Measurements from ENCODE around the gene CRIP2.

The CRIP2 gene

DNA sequence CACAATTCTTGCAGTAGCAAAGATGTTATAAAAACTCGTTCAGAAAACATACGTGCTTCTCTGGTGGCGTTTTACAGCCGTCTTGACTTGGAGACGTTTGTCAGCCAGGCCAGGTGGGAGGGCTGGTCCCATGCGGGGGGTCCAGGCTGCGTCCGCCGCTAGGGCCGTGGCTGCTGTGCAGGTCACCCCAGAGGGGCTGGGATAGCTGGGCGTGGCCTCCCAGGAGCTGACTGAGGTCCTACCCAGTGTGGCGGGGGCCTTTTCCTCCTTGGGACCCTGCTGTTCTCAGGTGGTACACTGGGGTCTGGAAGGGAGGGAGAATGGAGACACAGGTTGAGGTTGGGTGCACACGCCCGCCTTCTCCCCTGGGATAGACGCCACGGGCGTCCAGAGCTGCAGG lies 29.8 kb upstream of the CRIP2 start:
- no peak for DNase-seq (ENCODE audit: low spot score)

DNA sequence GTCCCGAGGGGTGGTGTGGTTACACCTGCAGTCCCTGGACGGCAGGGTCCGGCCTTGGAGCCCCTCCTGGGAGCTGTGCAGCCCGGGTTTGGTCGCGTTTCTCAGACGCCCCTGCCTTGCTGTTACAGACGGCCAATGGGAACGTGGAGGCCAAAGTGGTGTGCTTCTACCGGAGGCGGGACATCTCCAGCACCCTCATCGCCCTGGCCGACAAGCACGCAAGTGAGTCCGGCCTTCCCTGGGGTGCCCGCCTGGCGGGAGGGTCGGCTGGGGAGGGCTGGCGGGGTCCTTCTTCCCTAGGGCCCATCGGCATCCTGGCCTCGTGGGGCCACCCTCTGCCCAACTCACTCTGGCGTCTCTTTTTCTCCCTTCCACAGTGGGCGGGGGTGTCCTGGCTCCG lies 29.3 kb upstream of the CRIP2 start:
- DNase-seq (ENCODE audit: low spot score) = no peak

DNA sequence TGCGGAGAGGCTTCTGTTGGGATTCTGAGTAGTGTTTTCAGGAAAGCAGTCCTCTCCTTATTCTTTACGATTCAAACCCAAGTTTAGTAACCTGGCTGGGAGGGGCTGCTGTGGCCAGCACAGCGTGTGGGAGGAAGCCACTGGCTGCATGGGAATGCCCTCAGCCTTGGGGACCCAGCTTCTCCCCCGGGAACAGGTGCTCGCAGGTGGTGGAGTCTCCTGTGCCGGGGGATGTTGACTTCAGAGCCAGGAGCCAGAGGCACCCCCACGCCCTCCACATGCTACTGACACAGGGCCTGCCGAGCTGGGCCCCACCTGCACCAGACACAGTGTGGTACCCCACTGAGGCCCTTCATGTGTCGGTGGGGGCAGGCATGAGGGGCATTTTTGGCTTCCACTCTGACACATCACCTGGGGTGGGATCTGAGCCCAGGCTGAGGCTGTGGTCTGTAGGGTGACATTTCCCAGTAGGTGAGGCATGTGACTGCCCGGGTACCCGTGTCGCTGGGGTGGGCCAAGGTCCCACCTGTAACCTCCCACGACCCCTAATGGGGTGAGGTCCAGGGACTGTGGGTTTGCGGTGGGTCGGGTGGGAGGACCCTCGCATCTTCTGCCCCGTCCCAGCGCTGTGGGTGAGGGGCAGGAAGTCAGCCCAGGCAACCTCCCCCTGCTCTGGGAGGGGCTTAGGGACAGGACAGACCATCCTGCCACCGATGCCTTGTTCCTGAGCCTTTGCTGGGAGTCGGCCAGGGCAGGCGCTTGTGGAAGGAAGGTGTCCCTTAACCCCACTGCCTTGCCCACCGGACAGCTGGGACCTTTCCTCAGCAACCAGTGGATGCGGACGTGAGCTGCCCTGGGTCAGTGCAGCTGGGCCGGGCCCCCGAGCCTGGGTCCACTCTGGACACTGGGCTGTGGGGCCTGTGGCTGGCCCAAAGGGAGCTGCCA lies 28.4 kb upstream of the CRIP2 start:
- no peak for DNase-seq (ENCODE audit: low spot score)

DNA sequence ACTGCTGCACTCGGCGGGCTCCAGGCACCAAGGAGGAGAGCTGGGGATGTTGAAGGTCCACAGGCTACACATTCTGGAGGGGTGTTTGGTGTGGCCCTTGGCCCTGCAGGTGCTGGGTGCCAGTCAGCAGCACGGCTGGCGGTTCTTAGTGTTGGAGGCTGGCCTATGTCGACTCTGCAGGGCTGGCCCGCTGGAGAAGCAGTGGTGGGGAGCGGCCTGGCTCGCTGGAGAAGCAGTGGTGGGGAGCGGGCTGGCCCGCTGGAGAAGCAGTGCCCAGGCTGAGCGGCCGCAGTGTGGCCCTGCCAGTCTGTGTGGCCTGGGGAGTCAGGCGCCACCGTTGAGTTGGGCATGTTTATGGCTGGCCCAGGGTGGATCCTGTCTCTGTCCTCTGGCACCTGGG lies 27.6 kb upstream of the CRIP2 start:
- DNase-seq (ENCODE audit: low spot score) = no peak

DNA sequence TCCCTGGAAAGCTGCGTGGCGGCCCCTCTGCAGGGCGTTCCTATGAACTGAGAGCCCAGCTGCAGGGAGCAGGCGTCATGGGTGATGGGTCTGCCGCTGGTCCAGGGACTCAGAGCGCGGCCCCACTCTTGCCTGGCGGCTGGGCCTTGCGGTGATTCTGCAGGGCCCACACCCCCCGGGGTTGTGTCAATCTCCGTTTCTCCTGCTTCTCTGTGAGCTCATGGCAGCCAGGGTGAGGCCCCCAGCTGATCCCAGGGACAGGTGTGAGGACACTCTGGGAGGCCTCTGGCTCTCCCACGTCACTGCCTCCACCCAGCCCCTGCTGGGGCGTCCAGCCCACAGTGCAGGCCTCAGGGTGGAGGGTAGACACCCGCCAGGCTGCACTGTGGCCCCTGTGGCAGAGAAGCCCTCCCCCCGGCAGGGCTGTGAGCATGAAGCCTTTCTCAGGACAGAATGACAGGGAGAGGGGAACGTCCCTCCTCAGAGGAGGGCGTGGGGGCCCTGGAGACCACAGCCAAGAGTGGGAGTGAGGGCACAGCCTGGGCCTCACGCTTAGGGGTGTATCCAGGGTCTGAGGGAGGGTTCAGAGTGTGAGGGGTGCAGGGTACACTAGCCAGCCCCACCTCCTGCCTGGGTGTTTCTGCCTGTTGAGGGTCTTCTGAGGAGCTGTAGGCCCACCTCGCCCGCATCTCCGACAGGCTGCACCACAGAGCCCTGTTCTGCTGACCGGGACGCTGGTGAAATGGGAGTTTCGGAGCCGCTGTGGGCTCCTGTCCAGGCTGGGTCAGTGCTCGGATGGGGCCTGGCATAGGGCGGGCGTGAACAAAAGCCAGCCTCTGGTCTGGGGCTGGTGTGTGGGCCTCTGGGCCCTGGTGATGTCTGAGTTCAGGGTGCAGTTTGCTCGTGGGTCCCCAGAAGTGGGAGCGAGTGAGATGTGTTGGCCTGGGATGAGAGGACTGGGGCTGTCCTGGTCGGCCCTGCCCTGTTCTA lies 26.7 kb upstream of the CRIP2 start:
- no peak for DNase-seq (ENCODE audit: low spot score)

DNA sequence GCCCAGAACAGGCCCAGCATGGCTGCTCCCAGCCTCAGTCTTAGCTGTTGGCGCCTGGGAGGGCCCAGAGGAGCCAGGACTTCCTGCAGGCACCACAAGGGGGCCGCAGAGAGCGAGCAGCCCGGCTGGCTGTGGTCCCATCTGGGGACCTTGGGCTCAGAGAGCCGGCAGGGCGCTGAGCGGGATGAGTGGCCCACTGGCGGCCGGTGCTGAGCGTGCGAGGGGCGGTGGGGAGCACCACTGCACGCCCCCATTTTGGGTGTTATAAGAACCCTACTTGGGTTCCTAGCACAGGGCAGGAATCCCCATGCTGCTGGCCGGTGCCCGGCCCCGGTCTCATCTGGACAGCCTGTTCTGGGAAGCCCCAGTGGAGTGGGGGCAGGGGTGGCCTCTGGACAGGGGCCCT lies 25.9 kb upstream of the CRIP2 start:
- no peak for DNase-seq (ENCODE audit: low spot score)

DNA sequence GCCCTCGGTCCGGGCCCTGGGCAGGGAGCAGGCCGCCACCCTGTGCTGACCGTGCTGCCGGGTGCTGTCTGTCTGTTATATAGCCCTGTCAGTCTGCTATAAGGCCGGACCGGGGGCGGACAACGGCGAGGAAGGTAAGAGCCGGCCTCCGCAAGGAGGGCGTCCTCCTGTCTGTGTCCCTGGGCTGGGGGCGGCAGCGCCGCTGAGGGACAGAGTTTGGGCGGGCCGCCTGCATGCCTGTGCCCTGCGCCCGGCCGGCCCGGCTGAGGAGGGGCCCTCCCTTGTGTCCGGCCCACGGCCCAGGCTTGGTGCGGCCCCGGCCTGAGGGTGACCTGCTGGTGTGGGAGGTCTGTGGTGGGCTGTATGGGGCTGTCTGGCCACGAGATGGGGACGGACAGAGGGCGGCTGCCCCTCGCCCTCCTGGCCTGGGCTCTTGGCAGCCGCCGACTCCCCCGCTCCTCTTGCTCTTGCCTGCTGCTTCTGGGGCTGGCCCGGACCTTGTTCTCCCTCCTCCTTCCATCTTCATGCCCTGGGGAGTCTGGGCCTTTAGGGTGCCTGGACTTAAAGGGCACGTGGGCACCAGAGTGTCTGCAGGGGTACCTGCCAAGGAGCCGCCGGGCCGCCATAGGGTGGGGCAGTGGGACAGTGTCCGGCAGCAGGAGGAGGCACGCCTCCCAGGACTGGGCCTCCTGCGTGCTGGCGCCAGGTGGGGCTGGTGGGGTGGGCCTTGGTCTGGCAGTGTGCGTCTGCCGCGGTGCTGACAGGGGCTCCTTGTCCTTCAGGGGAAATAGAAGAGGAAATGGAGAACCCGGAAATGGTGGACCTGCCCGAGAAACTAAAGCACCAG lies 25.1 kb upstream of the CRIP2 start:
- DNase-seq (ENCODE audit: low spot score) = no peak

DNA sequence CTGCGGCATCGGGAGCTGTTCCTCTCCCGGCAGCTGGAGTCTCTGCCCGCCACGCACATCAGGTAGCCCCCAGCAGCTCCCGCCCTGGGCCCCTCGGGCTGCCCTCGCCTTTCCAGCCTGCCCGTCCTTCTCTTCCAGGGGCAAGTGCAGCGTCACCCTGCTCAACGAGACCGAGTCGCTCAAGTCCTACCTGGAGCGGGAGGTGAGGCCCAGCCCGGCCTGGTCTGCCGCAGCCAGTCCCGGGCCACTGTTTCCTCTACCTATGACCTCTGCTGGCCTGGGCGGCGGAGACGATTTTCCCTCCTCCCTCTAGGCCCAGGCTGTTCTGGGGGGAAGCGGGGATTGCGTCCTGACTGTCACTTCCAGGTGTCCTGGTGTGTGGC lies 24.5 kb upstream of the CRIP2 start:
- DNase-seq (ENCODE audit: low spot score) = no peak

DNA sequence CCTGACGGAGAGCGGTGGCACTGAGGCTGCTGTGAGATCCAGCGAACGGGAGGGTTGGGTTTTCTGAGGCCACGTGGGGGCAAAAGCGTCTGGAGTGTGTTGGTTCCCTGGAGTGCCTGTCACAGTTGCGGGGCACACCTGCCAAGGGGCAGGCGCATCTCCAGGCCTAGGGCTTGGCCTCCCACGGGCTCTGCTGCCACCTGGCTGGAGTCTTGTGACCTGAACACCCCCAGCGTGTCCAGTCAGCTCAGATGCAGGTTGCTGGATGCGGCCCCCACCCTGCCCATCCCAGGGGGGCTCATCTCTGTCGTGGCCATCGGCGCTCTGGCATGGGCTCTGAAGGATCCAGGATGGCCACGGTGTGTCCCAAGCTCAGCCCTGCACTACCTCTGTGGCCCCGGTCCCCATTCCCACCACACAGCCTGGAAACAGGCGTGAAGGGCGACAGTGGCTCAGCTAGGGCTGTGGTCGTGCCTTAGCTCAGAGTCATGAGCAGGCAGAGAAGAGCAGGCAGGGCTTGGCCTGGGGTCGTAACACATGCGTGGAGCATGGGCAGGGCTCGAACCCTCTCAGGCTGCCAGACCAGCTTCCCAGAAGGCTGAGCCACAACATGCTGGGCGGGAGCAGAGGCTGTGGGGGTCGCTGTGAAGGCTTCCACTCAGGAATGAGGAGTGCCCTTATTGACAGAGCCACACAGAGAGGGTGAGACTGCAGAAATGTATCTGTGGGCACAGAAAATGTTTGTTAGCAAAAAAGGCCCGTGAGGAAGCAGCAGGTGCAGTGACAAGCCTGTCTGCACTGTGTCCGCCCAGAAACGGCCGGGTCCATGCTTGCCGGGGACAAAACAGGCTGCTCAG lies 23.5 kb upstream of the CRIP2 start:
- DNase-seq (ENCODE audit: low spot score) = no peak

DNA sequence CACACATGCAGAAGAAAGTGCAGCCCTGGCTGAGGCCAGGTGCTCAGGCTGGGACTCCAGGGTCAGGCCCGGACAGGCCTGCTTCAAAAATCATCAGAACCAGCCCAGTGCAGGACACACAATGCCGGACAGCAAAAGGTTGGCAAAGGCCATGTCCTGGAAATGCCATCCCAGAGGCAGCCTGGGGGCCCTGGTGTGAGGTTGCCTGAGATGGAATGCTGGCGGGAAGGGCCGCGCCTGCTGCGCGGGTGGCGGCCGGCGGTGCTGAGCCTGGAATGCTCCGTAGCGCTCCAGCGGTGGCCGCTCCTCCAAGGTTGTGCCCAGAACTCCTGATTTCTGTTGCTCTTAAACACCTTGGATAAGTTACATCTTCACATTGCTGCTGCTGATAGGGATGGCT lies 21.7 kb upstream of the CRIP2 start:
- DNase-seq (ENCODE audit: low spot score) = no peak

DNA sequence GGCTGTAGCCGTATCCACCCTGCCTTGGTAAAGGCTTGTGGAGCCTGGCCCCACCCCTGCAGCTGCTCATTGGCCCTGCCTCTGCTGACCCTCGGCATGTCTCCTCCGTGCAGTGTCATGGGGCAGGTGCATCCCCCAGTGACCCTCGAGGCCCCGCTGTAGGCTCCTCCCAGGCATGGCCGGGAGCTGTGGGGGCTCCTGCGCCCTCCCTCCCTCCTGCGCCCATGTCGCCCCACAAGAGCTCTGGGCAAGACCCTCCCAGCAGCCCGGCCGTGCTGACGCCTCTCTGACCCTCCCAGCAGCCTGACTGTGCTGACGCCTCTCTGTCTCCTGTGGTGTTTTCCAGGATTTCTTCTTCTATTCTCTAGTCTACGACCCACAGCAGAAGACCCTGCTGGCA lies 20.8 kb upstream of the CRIP2 start:
- DNase-seq (ENCODE audit: low spot score) = no peak

DNA sequence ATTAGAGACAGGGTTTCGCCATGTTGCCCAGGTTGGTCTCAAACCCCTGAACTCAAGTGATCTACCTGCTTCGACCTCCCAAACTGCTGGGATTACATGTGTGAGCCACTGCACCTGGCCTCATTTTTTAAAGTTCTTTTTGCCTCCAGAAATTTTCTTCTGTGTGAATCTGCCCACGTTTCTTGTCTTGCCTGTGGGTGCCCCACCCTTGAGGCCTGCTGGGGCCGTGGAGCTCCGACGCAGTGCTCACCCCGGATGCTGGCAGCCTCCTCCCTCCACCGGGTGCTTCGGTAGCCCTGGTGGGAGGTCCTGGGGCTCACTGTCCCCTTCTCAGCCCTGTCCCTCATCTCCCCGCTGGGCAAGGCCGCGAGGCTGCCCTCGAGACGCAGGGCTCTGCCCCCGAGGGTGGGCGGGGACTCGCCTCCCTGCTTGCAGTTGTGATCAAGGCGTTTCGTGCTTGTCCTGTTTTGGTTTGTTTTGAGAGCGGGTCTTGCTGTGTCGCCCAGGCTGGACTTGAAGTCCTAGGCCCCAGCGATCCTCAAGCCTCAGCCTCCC lies 19.5 kb upstream of the CRIP2 start:
- no peak for DNase-seq (ENCODE audit: low spot score)

DNA sequence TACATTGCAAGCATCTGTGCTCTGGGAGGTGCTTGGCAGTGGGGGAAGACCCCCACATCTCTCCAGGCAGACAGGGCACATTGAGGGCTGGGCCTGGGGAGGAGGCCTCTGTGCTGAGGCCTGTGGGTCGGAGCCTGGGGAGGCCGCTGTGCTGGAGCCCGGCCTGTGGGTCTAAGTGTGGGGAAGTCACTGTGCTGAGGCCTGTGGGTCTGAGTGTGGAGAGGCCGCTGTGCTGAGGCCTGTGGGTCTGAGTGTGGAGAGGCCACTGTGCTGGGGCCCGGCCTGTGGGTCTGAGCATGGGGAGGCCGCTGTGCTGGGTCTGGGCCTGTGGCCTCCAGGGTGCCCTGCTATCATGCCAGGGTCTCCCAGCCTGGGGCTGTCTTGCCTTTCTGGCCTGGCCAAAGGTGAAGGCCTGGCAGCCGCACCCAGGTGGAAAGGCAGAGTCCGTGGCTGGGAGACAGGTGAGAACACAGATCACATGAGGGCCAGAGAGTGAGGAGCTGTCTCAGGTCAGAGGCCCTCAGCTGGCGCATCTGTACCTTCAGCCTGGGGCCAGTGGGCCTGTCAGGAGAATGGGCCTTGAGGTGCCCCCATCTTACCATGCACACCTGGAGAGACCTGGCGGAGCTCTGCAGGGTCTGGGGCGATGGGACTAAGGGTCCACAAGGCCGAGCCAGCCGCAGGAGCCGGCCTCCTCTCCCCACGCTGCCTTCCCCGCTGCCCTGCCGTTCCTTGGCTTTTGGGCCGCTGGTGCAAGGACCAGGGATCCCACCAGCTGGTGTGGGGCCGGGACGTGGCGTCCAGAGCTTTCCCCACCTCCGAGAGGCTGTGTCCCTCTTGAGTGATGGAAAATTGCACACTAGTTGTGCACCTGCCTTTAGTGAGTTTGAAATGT lies 18.6 kb upstream of the CRIP2 start:
- DNase-seq (ENCODE audit: low spot score) = no peak

DNA sequence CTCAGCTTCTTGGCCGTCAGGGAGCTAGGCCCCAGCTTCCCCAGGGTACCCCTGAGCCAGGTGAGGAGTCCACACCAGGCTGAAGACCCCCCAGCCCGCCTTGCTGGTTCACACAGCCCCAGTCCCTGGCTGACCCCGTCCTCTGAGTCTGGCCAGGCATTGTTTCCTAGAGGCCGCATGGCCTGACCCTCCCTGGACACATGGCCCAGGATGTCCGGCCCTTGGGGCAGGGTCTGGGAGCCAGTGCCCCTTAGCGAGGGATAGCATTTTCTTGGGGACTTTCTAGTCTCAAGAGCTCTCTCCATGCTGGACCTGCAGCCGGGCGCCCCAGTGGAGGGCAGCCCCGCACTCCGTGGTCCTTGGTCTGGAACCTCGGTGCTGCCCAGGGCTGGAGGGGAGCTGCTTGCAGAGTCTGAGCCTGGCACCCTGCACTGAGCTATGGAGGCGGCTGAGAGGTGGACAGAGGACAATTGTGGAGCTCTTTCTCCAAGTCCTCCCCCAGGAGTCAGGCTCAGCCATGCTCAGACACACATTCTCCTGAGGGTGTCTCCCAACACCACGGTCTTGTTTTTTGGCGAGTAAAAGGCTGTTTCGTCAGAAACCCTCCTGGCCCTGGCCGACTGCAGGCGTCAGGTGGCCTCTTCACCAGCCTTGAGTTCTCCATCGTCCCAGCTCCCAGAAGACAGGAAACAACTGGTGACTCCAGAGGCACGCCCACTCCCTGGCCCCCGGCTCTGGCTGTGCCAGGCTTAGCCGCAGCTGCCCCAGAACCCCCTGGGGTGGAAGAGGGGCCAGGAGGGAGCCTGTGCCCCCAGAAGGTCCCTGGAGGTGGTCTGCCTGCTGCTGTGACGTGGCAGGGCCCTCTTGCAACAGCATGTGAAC lies 17.6 kb upstream of the CRIP2 start:
- no peak for DNase-seq (ENCODE audit: low spot score)

DNA sequence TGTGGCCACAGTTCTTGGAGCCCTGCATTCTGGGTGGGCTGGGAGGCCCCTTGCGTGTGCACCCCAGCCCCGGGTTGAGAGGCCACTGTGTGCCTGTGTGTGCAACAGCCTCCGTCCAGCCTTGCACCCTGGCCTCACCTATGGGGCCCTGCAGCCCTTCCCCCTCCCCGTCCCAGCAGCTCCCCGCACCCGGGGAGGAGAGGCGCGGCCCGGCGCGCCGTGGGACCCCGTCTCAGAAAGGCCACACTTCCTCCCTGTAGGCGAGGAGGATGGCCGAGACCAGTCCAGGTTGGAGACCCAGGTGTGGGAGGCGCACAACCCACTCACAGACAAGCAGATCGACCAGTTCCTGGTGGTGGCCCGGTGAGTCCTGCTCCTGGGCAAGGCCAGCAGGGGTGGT lies 16.6 kb upstream of the CRIP2 start:
- DNase-seq (ENCODE audit: low spot score) = no peak

DNA sequence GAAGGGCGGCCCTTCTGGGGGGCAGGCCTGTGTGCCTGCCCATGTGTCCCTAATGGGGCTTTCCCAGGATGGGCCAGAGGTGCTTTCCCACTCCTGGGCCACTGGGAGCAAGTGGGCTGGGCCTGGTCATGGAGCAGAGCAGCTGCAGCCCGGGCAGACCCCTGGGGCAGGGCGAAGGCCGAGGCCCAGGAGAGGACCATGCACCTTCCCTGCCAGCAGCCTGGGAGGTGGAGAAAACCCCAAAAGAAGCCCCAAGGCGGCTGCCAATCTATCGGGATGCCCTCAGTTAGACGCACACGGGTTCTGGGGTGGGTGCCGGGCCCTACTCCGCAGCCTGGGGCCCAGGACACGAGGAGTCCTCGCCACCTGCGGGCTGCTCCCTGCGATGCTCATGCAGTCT lies 16.1 kb upstream of the CRIP2 start:
- no peak for DNase-seq (ENCODE audit: low spot score)

DNA sequence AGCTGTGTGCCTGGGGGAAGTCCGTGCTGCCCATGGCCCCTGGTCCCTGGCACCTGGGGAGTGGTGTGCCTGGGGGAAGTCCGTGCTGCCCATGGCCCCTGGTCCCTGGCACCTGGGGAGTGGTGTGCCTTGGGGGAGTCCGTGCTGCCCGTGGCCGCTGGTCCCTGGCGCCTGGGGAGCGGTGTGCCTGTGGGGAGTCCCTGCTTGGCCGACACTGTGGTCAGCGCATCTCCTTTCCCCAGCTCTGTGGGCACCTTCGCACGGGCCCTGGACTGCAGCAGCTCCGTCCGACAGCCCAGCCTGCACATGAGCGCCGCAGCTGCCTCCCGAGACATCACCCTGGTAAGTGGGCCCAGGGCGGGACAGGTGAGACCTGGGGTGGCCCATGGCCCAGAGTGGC lies 14.5 kb upstream of the CRIP2 start:
- no peak for DNase-seq (ENCODE audit: low spot score)

DNA sequence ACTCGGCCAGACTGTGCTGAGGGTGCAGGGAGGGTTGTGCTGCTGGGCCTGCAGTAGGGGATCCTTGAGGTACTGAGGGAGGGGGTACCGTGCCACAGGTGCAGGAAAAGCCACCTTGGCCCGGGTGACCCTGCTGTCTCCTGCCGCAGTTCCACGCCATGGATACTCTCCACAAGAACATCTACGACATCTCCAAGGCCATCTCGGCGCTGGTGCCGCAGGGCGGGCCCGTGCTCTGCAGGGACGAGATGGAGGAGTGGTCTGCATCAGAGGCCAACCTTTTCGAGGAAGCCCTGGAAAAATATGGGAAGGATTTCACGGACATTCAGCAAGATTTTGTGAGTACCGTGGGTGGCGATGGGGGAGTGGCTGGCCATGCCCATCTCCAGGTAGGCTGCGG lies 14.0 kb upstream of the CRIP2 start:
- no peak for DNase-seq (ENCODE audit: low spot score)

DNA sequence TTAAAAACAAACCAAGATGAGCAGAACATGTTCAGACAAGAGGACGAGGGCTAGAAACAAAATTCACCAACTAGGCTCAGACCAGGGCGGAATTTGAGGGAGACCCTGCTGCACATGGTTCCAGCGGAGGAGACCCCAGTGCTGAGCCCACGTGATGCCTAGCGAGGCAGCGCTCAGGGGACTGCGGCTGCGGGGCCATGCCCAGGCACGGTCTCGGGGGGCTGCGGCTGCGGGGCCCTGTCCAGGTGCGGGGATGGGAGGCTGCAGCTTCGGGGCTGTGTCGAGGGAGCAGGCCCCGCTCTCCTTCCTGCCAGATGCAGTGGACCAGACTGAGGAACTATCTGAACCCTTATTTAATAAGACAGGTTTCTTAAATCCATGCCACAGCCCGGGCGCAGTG lies 12.7 kb upstream of the CRIP2 start:
- no peak for DNase-seq (ENCODE audit: low spot score)
